ENCODE data around the gene ARHGAP29. TPM values are rescaled to one million over a fixed set of nuclear protein-coding genes. Genes with fewer than 3 reads are reported as not detected.

Gene ARHGAP29
- total RNA-seq, 1 experiment from 2014 or later: 137 TPM

- Histone ChIP-seq H4K20me1 (ENCODE audit: insufficient read depth) (no peaks in the 10 kb centered on the region), H3F3A (ENCODE audit: insufficient read depth, low read depth) (peaks cover 15% of the 10 kb centered on the region), H3K9me3 (ENCODE audit: insufficient read depth, low read depth) (no peaks in the 10 kb centered on the region; the same call in 1 of the 2 replicates), H3K4me1 (replicated peaks; ENCODE audit: insufficient read depth) (no peaks in the 10 kb centered on the region), H3K4me2 (no peak overlapping the region), H3K4me3 (no peak overlapping the region), H3K79me2 (ENCODE audit: low read depth) (no peaks in the 10 kb centered on the region), H2AFZ (no peak overlapping the region), H3K27me3 (ENCODE audit: insufficient read depth, low read depth) (no peaks in the 10 kb centered on the region), H3K36me3 (ENCODE audit: low read depth) (no peaks in the 10 kb centered on the region), H3K9me2 (ENCODE audit: insufficient read depth) (no peaks in the 10 kb centered on the region), H3K27ac (no peak overlapping the region)
- ChIA-PET CTCF (no interaction called here), POLR2A (ENCODE audit: unreplicated experiment) (no interaction called here)
- intact Hi-C loops (cut with micrococcal nuclease; ENCODE audit: unreplicated experiment): loop anchor here (5.0 kb wide), 2 partner anchors 59 to 94 kb away; no protein-coding TSS in a partner anchor
- TF ChIP-seq CTCF (conservative IDR thresholded peaks at IDR 0.05) (no peak), EZH2 (IDR thresholded peaks at IDR 0.05; ENCODE audit: low read depth) (no peak)
- no TSS peak for BruUV-seq (replicated peaks)
- peak in 1 of 2 experiments; percentile 61 for DNase-seq
Observed at GRCh38 chr1:94160811-94161210, 76.6 kb downstream of the ARHGAP29 start.

GRCh38 chr1:94156096-94156625, 81.2 kb downstream of the ARHGAP29 start:
- no peaks in the 10 kb centered on the region for H3K4me1 ChIP-seq (replicated peaks; ENCODE audit: insufficient read depth)
- TF ChIP-seq EZH2 (IDR thresholded peaks at IDR 0.05; ENCODE audit: low read depth): no peak
- no peak for TF ChIP-seq CTCF (conservative IDR thresholded peaks at IDR 0.05)
- ChIA-PET POLR2A (ENCODE audit: unreplicated experiment) (no interaction called here), CTCF (no interaction called here)
- no peaks in the 10 kb centered on the region for H3K36me3 ChIP-seq (ENCODE audit: low read depth)
- H3K27ac ChIP-seq: no peak overlapping the region
- H3F3A ChIP-seq (ENCODE audit: insufficient read depth, low read depth): peaks cover 9% of the 10 kb centered on the region; the same call in 1 of the 2 replicates
- peaks cover 5% of the 10 kb centered on the region; the same call in 1 of the 2 replicates for H3K9me2 ChIP-seq (ENCODE audit: insufficient read depth)
- no peaks in the 10 kb centered on the region for H4K20me1 ChIP-seq (ENCODE audit: insufficient read depth)
- no peak overlapping the region for H2AFZ ChIP-seq
- no peaks in the 10 kb centered on the region; the same call in 1 of the 2 replicates for H3K9me3 ChIP-seq (ENCODE audit: insufficient read depth, low read depth)
- H3K4me3 ChIP-seq: no peak overlapping the region
- DNase-seq: no peak
- no TSS peak for BruUV-seq (replicated peaks)
- no peak overlapping the region for H3K4me2 ChIP-seq
- intact Hi-C loops (cut with micrococcal nuclease; ENCODE audit: unreplicated experiment): no loop called here
- H3K79me2 ChIP-seq (ENCODE audit: low read depth): no peaks in the 10 kb centered on the region
- no peaks in the 10 kb centered on the region for H3K27me3 ChIP-seq (ENCODE audit: insufficient read depth, low read depth)

- intact Hi-C loops (cut with micrococcal nuclease; ENCODE audit: unreplicated experiment): no loop called here
- no peak for DNase-seq
- TF ChIP-seq EZH2 (IDR thresholded peaks at IDR 0.05; ENCODE audit: low read depth): no peak
- no peak for TF ChIP-seq CTCF (conservative IDR thresholded peaks at IDR 0.05)
- Histone ChIP-seq H3K4me3 (no peak overlapping the region), H3K9me2 (ENCODE audit: insufficient read depth) (peaks cover 8% of the 10 kb centered on the region), H2AFZ (no peak overlapping the region), H3F3A (ENCODE audit: insufficient read depth, low read depth) (0 out of 2 replicates have a peak, but pooled peaks cover 7% of the 10 kb centered on the region), H3K79me2 (ENCODE audit: low read depth) (no peaks in the 10 kb centered on the region), H3K4me1 (replicated peaks; ENCODE audit: insufficient read depth) (no peaks in the 10 kb centered on the region), H3K27ac (no peak overlapping the region), H3K4me2 (no peak overlapping the region), H3K9me3 (ENCODE audit: insufficient read depth, low read depth) (no peaks in the 10 kb centered on the region; the same call in 1 of the 2 replicates), H3K27me3 (ENCODE audit: insufficient read depth, low read depth) (no peaks in the 10 kb centered on the region), H4K20me1 (ENCODE audit: insufficient read depth) (no peaks in the 10 kb centered on the region), H3K36me3 (ENCODE audit: low read depth) (no peaks in the 10 kb centered on the region)
- ChIA-PET CTCF (no interaction called here), POLR2A (ENCODE audit: unreplicated experiment) (no interaction called here)
- no TSS peak for BruUV-seq (replicated peaks)
Observed at GRCh38 chr1:94154989-94155388, 82.4 kb downstream of the ARHGAP29 start.
